GM21447 (cell line): ENCODE measurements around the gene NLRC5.
"Not testable (repeated sequence)": the region's sequence is repeated elsewhere in the genome, so short reads cannot be mapped to it uniquely, and the experiment has no call there.

Experiments used
- ATAC-seq: cut with Tn5 transposase; IDR thresholded peaks from one replicate; pipeline ENCODE4 v1.9.1; 2021; ENCODE audit not compliant: unreplicated experiment

NLRC5 gene

DNA sequence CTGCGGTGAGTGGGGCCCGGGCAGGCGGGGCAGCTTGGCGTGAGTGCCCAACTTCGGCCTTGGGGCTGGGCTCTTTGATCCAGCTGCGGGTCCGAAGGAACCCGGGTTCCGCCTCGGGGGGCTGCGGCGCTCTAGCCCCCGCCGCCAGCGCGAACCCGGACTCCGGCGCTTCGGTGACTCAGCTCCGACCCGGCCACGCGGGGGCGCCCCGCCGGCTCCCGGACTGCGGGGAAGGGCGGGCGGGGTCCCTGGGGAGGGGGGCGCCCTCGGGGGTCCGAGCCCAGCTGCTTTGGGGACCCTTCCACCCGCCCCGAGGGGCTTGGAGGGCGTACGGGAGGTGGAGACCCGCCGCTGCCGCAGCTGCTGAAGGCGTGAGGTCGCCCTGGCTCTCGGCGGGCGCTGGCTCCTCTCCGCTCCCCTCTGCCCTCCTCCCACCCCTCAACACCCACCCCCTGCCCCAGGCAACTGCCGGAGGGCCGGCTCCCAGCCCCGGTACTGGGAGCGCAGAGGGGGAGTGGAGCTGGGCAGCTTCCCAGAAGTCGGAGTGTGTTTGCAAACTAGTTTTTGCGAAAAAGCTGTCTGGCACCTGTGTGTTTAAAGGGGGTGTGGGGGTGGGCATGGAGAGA lies 103.5 kb downstream of the NLRC5 start:
- no peak for ATAC-seq

DNA sequence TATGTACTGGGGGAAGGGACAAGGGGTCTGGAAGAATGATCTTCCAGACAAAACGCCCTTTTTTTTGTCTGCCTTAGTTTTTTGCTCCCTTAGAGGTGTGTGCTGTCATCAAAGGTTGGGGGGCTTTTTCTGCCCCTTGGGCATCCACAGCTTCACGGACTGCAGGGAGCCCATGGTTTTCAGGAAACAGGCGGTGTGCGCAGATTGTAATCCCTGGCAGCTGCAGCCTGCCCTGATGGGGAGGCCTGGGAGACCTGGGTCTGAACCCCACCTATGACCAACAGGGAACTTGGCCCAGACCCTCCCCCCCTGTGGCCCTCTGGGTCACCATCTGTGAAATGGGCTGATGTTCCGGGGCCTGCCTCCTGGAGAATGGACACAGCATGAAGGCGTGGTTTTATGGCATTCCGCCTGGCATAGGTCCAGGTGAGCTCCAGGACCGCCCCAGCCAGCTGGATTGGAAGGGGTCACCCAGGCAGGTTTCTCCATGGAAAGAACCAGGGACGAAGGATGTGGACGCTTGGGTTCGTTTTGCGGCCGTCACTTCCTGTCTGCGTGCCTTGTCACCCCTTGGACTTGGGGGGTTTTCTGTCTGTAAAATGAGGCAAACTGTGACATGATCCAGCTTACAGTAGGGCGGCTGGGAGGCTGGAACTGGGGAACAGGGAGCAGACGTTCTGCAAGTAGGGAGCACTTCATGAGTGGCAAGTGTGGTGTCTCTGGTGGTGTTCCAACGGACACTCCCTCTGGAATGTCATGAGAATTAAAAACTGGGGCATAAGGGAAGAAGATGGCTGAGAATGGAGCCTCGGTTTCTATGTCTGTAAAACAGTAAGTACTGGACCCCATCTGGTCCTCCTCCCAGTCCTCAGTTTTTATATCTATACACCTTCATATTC lies 104.6 kb downstream of the NLRC5 start:
- ATAC-seq, result no peak

DNA sequence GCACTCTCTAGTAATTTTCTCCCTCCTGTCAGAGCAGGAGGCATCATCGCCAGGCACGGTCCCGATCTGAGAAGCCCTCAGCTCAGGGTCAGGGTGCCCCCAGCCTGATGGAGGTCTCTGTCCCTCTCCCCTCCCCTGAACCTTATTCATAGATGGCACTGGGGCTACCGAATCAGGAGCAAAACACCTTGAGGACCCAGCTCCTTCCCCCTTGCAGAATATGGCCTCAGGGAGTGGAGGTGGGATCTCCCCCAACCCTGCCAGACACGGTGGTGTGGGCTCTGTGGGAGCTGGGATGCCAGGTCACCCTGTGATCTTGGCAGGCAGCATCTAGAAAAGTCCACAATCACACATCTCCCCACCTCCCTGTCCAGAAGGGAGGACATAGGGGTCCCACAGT lies 105.6 kb downstream of the NLRC5 start:
- ATAC-seq, result no peak

DNA sequence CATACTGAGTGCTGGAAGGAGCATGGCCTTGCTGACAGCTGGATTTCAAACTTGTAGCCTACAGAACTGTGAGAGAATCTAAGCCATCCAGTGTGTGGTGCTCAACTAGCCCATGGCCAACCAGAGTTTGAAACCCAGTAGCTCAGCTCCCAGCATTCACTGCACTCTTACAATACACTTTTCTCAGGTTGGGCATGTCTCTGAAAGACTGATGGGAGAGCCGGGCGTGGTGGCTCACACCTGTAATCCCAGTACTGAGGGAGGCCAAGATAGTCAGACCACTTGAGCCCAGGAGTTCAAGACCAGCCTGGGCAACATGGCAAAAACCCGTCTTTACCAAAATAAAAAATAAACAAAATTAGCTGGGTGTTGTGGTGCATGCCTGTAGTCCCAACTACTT lies 106.8 kb downstream of the NLRC5 start:
- no peak for ATAC-seq

DNA sequence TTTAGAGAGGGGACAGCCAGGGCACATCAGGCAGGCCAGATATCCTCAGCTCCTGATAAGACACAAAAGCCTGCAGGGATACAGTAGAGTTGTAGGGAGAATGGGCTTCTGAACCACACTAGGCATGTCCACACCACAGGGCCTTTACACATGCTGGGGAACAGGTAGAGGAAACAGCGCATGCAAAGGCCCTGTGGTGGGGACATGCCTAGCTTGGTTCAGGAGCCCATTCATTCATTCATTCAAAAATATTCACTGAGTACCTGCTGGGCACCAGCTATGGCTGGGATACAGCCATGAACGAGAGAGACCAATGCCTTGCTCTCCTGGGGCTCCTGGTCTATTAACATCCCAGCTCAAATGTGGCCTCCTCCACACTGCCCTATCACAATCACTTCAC lies 107.4 kb downstream of the NLRC5 start:
- ATAC-seq, result no peak

DNA sequence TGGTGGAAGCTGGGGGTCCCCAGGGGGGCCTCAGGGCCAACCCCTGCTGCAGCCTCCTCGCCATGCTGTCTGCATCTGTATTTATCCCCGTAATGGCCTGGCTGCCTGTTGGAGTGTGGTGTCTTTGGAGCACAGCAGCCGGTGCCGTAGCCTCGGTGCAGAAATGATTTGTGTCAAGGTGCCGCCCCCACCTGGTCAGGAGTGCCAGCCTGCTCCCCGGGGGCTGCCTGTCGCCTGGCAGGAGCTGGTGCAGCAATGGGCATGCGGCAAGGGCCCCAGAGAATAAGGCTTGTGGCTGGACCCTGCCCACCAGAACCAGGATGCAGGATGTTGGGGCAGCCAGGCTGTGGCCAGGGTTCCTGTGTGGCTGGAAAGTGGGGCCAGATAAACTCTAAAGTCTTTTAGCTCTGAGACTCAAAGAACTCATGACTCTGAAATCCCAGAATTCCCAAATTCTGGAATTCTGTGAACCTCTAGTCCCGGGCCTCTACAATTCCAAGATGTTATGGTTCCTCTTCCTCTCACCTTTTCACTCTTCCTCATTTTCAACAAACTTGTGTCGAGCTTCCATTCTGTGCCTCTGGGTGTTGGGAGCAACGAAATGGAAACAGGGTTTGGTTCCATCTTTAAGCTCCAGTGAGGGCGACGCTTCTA lies 109.0 kb downstream of the NLRC5 start:
- no peak for ATAC-seq

DNA sequence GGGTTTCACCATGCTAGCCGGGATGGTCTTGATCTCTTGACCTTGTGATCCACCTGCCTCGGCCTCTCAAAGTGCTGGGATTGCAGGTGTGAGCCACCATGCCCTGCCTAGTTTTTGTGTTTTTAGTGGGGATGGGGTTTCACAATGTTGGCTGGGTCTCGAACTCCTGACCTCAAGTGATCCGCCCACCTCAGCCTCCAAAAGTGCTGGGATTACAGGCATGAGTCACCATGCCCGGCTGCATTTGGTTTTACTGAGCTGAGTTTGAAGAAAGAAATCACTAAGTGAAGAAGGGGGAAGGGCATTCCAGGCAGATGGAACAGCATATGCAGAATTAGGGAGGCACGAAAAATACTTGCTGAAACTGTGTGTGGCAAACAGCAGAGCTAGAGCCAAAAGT lies 110.6 kb downstream of the NLRC5 start:
- not testable (repeated sequence) for ATAC-seq

DNA sequence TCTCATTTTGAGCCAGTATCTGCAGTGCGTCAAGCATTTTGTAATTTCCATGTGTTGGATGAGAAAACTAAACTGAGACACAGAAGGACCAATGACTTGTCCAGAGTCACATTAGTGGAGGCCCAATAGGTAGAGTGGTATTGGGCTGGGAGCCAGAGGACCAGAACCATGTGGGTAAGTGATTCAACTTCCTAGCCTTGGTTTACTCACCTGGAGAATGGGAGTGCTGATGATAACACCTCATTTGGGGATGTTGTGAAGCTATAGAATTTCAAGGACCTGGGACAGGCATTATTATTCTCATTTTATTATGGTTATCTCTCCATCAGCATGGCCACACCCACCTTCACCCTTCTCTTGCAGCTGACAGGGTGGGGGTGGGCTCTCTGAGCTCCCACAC lies 111.1 kb downstream of the NLRC5 start:
- no peak for ATAC-seq

DNA sequence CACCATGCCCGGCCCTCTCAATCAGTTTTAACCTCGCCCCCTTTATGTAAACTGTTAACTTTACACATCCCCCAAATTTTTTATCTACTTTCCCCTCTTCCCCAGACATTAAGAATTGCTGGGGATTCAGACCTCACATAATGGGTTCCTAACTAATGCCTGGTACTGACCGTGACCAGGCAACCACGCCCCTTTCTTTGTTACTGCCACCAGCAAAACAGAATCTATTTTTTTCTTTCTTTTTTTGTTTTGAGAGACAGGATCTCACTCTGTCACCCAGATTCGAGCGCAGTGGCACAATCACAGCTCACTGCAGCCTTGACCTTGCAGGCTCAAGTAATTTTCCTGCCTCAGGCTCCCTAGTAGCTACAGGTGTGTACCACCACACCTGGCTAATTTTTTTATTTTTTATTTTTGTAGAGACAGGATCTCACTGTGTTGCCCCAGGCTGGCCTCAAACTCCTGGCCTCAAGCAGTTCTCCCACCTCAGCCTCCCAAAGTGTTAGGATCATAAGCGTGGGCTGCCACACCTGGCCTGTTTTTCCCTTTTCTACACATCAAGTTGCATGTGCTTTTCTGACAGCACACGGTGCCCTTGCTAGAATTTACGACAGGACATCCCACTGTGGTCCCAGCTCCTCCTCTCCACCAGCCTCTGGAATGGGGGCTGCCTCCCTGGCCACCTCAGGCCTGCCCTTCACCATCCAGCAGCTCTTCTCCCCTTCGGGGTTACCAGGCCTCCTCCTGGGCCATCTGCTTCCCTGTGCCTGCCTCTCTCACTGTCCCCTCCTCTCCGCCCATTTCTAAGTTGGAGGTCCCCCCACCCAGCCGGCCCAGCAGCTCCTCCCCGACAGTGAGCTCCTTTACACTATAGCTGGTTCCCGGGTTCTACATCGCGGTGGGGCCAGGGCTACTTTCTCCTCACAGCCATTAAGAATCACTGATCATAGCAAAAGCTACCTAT lies 113.8 kb downstream of the NLRC5 start:
- no peak for ATAC-seq

DNA sequence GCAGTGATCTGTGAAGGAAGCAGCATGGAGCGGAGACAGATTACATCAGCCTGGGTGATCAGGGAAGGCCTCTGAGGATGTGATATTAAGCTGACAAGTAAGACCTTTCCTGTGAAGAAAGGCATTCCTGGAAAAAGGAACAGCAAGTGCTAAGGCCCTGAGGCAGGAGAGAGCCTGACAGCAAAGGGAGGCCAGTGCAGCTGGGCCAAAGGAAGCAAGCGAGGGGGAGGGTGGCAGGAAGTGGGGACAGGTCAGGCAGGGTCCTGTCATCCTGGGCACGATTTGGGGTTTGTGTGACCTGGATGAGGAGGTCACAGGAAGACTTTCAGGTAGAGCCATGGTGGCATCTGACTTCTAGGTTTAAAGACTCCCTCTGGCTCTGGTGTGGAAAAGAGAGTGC lies 115.3 kb downstream of the NLRC5 start:
- ATAC-seq, result no peak

DNA sequence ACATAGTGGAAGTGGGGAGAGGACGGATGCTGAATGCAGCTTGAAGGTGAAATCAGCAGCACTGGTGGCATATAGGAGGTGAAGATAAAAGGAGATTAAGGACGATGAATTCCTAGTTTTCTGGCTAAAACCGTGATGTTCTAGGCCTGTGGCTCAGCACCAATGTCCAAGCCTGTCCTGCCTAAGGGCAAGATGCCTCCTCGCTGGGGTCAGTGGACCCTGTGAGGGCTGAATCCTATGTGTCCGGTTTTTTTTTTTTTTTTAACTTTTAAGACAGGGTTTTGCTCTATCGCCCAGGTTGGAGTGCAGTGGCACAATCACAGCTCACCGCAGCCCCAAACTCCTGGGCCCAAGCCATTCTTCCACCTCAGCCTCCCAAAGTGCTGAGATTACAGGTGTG lies 115.8 kb downstream of the NLRC5 start:
- no peak for ATAC-seq

DNA sequence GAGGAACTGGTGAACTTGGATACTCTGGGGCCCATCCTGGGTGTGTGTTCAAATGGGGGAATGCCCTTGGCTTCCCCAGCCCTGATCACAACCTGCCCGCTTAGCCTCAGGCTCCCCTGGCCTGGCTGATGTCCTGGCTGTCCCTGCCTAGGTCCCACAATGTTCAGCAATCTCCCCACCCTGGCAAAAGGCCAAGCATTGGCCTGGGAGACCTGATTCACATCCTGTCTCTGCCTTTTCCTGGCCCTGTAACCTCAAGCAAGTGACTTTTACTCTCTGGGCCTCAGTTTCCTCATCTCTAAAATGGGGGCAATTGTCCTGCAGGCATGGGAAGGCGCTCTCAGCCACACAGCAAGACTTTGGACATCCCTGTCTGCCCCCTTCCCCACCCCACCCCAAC lies 117.4 kb downstream of the NLRC5 start:
- ATAC-seq, result no peak

DNA sequence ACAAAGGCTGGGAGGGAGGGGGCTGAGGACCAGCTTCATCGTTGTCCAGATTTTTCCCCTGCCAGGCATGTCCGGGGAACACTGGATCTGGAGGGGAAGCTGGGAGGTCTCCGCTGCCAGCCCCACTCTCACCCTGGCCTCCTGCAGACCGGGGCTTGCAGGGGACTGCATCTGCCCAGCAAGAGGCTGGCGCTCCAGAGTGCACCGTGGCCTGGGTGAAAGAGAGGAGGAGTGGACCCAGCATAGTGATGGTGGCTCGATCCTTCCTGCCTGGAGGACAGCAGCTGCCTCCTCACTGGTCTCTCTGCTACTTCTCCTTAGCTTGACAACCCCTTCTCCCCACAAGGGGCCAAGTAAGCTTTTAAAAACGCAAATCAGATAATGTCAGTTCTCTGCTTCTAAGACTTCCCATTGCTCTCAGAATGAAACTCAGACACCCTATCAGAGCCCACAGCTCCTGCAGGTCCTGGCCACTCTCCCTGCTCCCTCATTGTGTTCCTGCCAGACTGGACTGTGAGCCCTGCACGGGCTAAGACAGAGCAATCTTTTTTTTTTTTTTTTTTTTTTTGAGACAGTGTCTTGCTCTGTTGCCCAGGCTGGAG lies 118.1 kb downstream of the NLRC5 start:
- ATAC-seq, result no peak

DNA sequence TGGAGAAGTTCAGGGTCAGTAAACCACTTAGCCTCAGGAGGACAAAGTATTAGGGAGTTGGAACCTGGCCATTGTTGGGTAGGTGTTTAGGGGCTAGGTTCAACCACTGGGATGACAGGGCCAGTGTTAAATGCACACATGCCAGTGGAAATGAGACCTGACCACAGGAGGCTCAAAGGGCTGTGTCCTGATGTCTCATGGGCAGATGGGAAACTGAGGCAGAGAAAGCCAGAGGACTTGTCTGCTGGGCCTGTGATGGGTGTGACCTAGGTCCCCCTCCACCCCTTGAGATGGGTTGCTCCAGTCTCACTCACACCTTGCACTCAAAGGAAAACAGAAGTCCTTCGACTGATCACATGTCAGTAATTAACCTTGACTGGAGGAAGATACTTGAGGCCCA lies 119.1 kb downstream of the NLRC5 start:
- no peak for ATAC-seq

DNA sequence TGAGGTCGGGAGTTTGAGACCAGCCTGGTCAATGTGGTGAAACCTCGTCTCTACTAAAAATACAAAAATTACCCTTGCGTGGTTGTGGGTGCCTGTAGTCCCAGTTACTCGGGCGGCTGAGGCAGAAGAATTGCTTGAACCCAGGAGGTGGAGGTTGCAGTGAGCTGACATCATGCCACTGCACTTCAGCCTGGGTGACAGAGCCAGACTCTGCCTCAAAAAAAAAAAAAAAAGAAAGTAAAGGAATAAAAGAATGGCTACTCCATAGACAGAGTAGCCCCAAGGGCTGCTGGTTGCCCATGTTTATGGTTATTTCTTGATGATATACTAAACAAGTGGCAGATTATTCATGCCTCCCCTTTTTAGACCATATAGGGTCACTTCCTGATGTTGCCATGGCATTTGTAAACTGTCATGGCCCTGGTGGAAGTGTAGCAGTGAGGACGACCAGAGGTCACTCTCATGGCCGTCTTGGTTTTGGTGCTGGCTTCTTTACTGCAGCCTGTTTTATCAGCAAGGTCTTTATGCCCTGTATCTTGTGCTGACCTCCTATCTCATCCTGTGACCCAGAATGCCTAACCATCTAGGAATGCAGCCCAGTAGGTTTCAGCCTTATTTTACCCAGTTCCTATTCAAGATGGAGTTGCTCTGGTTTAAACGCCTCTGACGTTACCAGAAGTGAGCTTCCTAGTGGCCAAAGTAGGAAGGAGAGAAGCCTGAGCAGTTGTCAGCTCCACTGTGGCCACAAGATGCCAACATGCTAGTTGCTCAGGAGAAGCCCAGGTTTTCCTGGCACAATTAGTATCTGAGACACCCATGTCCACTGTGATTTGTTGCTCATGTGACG lies 120.1 kb downstream of the NLRC5 start:
- ATAC-seq, result not testable (repeated sequence)

DNA sequence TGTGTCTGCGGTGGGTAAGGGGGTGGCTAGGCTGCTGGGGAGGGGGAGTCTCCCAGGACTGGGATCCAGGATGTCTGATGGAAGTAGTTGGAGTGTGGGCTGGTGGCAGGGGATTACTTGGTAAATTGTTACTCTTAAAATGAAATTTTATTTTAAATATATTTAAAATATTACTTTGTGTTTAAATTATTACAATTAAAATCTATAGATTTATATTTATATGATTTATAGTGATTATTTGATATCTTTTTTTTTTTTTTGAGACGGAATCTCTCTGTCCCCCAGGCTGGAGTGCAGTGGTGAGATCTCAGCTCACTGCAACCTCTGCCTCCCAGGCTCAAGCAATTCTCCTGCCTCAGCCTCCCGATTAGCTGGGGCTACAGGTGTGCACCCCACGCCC lies 121.6 kb downstream of the NLRC5 start:
- ATAC-seq, result no peak

DNA sequence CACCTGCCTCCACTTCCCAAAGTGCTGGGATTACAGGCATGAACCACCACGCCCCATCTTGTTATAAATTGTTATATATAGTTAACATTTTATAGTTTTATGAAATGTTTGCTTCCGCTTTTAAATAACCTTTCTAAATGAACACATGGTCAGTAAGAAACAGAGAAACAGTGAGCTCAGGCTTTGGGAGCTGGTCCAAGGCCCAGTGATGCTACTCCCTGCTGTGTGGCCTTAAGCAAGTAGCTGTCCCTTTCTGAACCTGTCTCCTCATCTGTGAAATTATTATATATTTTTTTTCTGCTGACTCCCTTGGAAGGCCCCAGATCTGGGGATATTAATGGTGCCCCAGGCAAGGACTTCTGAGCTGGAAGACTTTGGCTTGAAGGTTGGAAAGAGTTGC lies 122.1 kb downstream of the NLRC5 start:
- no peak for ATAC-seq

DNA sequence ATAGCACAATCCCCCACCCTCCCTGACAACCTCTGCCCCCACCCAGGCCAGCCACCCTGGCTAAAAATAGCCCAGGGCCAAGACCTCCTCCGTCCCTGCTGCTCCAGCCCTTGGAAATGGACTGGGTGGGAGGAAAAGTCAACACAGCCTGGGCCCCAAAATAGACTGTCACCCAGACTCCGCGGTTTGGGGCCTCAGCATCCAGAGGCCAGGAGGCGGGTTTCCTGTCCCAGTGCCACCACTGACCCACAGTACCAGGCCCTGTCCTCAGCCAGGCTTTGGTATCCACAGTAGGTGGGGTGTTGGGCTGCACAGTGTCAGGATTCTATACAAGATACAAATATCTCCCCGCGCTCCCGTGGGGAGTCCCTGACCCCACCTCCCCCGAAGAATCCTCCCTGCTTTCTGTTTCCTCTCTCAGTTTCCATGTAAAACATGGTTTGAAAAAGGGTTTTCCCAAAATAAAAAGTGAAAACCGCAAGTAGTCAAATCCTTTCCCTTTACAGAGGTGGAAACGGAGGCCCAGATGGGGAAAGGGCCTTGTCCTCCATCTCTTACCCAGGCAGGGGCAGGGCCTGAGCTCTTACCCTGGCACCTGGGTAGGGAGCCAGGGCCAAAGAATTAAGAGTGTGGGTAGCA lies 123.2 kb downstream of the NLRC5 start:
- no peak for ATAC-seq

DNA sequence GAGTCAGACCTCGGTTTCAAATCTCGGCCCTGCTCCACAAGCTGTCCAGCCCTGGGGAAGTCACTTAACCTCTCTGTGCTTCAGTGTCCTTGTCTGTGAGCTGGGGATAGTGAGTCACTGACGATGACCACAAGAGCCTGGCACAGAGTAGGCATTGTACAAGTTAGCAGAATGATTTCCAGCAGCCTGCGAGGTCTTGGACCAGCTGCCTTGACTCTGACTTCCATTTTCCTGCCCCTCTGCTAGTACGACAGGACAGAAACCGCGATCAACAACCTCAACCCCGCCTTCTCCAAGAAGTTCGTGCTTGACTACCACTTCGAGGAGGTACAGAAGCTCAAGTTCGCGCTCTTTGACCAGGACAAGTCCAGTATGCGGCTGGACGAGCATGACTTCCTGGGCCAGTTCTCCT lies 123.7 kb downstream of the NLRC5 start:
- ATAC-seq, result no peak
